NB4 (cell line): ENCODE data around the gene XYLB.
"Not testable (repeated sequence)": the region's sequence is repeated elsewhere in the genome, so short reads cannot be mapped to it uniquely, and the experiment has no call there.

Source experiments
- DNase-seq: peaks from one replicate; pipeline ENCODE4 v3.0.0; 2010; ENCODE audit warnings: low read depth
- H3K4me3 ChIP-seq: one replicate; pipeline ENCODE4 v1.5.1; 2011; ENCODE audit warnings: mild to moderate bottlenecking, low read depth, low read length, moderate library complexity
- MYC ChIP-seq: IDR thresholded peaks from 2 replicates; pipeline ENCODE4 v1.6.1; 2011; ENCODE audit warnings: low read depth, low read length
- POLR2A ChIP-seq: IDR thresholded peaks from 2 replicates; pipeline ENCODE4 v1.6.1; 2011; ENCODE audit warnings: mild to moderate bottlenecking; ENCODE audit not compliant: insufficient read length; ENCODE audit errors: extremely low read depth
- TF ChIP-seq, protein P1 (sequence below): IDR thresholded peaks from one replicate; pipeline ENCODE4 v1.5.1; 2012; ENCODE audit warnings: low read depth, low read length
- TF ChIP-seq, protein P2 (sequence below): IDR thresholded peaks from 2 replicates; pipeline ENCODE4 v1.6.1; 2011; ENCODE audit warnings: low read depth, low read length

XYLB gene

DNA sequence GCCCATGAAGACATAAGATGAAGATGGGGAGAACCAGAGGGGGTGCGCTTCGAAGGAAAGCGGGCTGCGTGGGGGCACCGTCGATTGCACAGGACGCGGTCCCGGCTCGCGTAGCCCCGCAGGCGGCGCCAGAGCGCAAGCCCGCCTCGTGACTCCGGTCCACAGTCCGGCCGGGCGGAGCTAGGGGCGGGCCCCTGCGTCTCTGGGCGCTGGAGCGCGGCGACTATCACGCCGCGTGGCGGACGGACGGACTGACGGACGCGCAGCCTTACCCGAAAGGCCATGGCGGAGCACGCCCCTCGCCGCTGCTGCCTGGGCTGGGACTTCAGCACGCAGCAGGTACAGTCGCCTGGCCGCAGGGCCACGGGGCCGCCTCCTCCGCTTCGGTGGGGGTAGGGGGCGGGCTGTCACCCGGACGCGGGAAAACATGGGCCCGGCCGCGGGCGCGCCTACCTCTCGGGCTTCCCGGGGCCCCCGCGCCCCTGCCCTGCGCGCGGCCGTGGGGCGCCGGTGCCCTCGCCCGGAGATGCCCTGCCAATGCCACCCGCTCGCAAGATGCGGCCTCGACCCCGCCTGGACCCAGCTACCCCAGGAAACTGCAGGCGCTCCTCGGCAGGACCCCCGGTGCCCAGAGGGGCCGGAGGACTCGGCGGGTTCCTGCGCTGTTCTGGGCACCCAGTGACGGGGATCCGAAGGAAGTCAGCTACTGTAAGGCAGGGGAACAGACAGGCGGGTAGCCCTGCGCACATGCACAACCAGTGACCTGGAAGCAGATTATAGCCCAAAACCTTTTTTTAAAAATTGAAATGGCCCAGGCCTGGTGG is at the start of gene XYLB:
TSS of gene XYLB (plus strand) at position 199 of the 824 bp plus-strand sequence. CDS start at position 283, 84 bp downstream.
- TF ChIP-seq, protein P1, sequence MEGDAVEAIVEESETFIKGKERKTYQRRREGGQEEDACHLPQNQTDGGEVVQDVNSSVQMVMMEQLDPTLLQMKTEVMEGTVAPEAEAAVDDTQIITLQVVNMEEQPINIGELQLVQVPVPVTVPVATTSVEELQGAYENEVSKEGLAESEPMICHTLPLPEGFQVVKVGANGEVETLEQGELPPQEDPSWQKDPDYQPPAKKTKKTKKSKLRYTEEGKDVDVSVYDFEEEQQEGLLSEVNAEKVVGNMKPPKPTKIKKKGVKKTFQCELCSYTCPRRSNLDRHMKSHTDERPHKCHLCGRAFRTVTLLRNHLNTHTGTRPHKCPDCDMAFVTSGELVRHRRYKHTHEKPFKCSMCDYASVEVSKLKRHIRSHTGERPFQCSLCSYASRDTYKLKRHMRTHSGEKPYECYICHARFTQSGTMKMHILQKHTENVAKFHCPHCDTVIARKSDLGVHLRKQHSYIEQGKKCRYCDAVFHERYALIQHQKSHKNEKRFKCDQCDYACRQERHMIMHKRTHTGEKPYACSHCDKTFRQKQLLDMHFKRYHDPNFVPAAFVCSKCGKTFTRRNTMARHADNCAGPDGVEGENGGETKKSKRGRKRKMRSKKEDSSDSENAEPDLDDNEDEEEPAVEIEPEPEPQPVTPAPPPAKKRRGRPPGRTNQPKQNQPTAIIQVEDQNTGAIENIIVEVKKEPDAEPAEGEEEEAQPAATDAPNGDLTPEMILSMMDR, result peak; percentile 71
- TF ChIP-seq MYC (peak; percentile 60), POLR2A (no peak)
- TF ChIP-seq, protein P2, sequence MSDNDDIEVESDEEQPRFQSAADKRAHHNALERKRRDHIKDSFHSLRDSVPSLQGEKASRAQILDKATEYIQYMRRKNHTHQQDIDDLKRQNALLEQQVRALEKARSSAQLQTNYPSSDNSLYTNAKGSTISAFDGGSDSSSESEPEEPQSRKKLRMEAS, result peak; percentile 79
- DNase-seq, result peak; percentile 85
- H3K4me3 ChIP-seq, result peak within 1 kb of the TSS; percentile 51

- DNase-seq, result not testable (repeated sequence)
Measured at GRCh38 chr3:38297053-38297452, 49.5 kb upstream of the XYLB start.

GRCh38 chr3:38297537-38297936 is 49.0 kb upstream of the XYLB start:
- no peak for DNase-seq
- TF ChIP-seq POLR2A (no peak), MYC (no peak)
- TF ChIP-seq, protein P1, result no peak
- TF ChIP-seq, protein P2, result no peak
- no peak overlapping the region for H3K4me3 ChIP-seq

More at GRCh38 chr3:38297053-38297452, 49.5 kb upstream of the XYLB start:
- H3K4me3 ChIP-seq, result not testable (repeated sequence)

- H3K4me3 ChIP-seq, result no peak overlapping the region
- TF ChIP-seq POLR2A (no peak), MYC (no peak)
- TF ChIP-seq, protein P2, result no peak
- TF ChIP-seq, protein P1, result peak; percentile 27
- DNase-seq, result peak; percentile 20
Measured at GRCh38 chr3:38297947-38298711, 48.5 kb upstream of the XYLB start.

DNA sequence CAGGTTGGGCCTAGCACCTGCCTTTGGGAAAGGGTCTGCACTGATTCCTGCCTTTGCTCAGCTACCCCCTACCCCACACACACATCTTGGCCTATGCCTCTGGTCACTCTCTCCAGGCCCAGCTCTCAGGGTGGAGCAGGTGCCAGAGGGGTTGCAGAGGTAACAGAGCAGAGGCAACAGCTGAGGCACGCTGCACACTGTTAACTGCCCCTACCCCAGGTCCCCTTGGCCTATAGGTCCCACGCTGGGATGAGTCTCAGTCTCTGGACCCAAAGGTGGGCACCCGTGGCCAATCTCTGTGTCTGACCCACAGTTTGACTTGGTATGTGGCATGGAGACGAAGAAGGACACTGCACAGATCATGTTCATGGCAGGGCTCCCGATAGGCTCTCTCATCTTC is 39.6 kb upstream of the XYLB start:
- TF ChIP-seq MYC (no peak), POLR2A (no peak)
- TF ChIP-seq, protein P1, result no peak
- TF ChIP-seq, protein P2, result no peak
- H3K4me3 ChIP-seq, result no peak overlapping the region
- no peak for DNase-seq

GRCh38 chr3:38307599-38307998 is 39.0 kb upstream of the XYLB start:
- TF ChIP-seq, protein P2, result no peak
- TF ChIP-seq MYC, result no peak
- TF ChIP-seq POLR2A, result no peak
- TF ChIP-seq, protein P1, result no peak
- H3K4me3 ChIP-seq, result no peak overlapping the region
- DNase-seq, result no peak
